ENCODE results near the gene DLX3. TPM values are rescaled to one million over a fixed set of nuclear protein-coding genes. Genes with fewer than 3 reads are reported as not detected.
A peak's percentile ranks its signal among the peaks of the same experiment; 100 is the strongest.

DLX3 gene
- total RNA-seq, 1 experiment from 2014 or later: 1.2 TPM

- no peaks in the 10 kb centered on the region for H4K20me1 ChIP-seq (ENCODE audit: insufficient read depth)
- no peak overlapping the region for H3K4me3 ChIP-seq
- peak; percentile 77 to 85 for DNase-seq
- no peak overlapping the region; the same call in 1 of the 2 replicates for H3K27ac ChIP-seq
- intact Hi-C loops (cut with micrococcal nuclease; ENCODE audit: unreplicated experiment): no loop called here
- no peak overlapping the region for H2AFZ ChIP-seq
- H3K9me3 ChIP-seq (ENCODE audit: insufficient read depth, low read depth): no peaks in the 10 kb centered on the region
- CTCF ChIA-PET: interaction anchor here (0.6 to 0.7 kb wide), 2 partner anchors 60 to 101 kb away, joined by 3 to 4 read pairs; no protein-coding TSS in a partner anchor
- BruUV-seq (replicated peaks): no TSS peak
- POLR2A ChIA-PET (ENCODE audit: unreplicated experiment): interaction anchor here (0.5 to 0.6 kb wide), 2 partner anchors 19 to 1378 kb away, joined by 4 to 9 read pairs; no protein-coding TSS in a partner anchor
- no peaks in the 10 kb centered on the region for H3K79me2 ChIP-seq (ENCODE audit: low read depth)
- peak overlapping the region; percentile 55 for H3K4me2 ChIP-seq
- H3K4me1 ChIP-seq (replicated peaks; ENCODE audit: insufficient read depth): peaks cover 18% of the 10 kb centered on the region
- H3K9me2 ChIP-seq (ENCODE audit: insufficient read depth): no peaks in the 10 kb centered on the region
- TF ChIP-seq CTCF (conservative IDR thresholded peaks at IDR 0.05): no peak
- no peaks in the 10 kb centered on the region for H3K36me3 ChIP-seq (ENCODE audit: low read depth)
- peaks cover 7% of the 10 kb centered on the region for H3K27me3 ChIP-seq (ENCODE audit: insufficient read depth, low read depth)
- peaks cover 21% of the 10 kb centered on the region; the same call in 1 of the 2 replicates for H3F3A ChIP-seq (ENCODE audit: insufficient read depth, low read depth)
Measured at GRCh38 chr17:49959183-49959935, 35.7 kb downstream of the DLX3 start.

- no TSS peak for BruUV-seq (replicated peaks)
- ChIA-PET POLR2A (ENCODE audit: unreplicated experiment) (interaction anchor here (0.5 to 0.6 kb wide), 2 partner anchors 19 to 1379 kb away, joined by 4 to 9 read pairs; no protein-coding TSS in a partner anchor), CTCF (interaction anchor here (0.6 to 0.7 kb wide), 3 partner anchors 29 to 102 kb away, joined by 3 to 4 read pairs (median 3); no protein-coding TSS in a partner anchor)
- Histone ChIP-seq H3K9me2 (ENCODE audit: insufficient read depth) (no peaks in the 10 kb centered on the region), H3K4me2 (peak overlapping the region; percentile 55), H4K20me1 (ENCODE audit: insufficient read depth) (no peaks in the 10 kb centered on the region), H3K4me3 (no peak overlapping the region), H3K9me3 (ENCODE audit: insufficient read depth, low read depth) (no peaks in the 10 kb centered on the region), H3K27me3 (ENCODE audit: insufficient read depth, low read depth) (0 out of 2 replicates have a peak, but pooled peaks cover 1% of the 10 kb centered on the region), H3K36me3 (ENCODE audit: low read depth) (no peaks in the 10 kb centered on the region), H2AFZ (no peak overlapping the region), H3K79me2 (ENCODE audit: low read depth) (no peaks in the 10 kb centered on the region), H3F3A (ENCODE audit: insufficient read depth, low read depth) (peaks cover 21% of the 10 kb centered on the region; the same call in 1 of the 2 replicates), H3K27ac (peak overlapping the region; percentile 20; the same call in 1 of the 2 replicates), H3K4me1 (replicated peaks; ENCODE audit: insufficient read depth) (peaks cover 18% of the 10 kb centered on the region)
- TF ChIP-seq CTCF (conservative IDR thresholded peaks at IDR 0.05): no peak
- TF ChIP-seq EZH2 (IDR thresholded peaks at IDR 0.05; ENCODE audit: low read depth): no peak
- intact Hi-C loops (cut with micrococcal nuclease; ENCODE audit: unreplicated experiment): no loop called here
- no peak for DNase-seq
Measured at GRCh38 chr17:49958723-49959122, 36.3 kb downstream of the DLX3 start.

GRCh38 chr17:49957350-49957749, 37.7 kb downstream of the DLX3 start:
- Histone ChIP-seq H3K36me3 (ENCODE audit: low read depth) (no peaks in the 10 kb centered on the region), H3K9me2 (ENCODE audit: insufficient read depth) (no peaks in the 10 kb centered on the region), H3K4me2 (no peak overlapping the region), H3K27ac (no peak overlapping the region), H3K27me3 (ENCODE audit: insufficient read depth, low read depth) (no peaks in the 10 kb centered on the region), H3K79me2 (ENCODE audit: low read depth) (no peaks in the 10 kb centered on the region), H3K4me1 (replicated peaks; ENCODE audit: insufficient read depth) (peaks cover 18% of the 10 kb centered on the region), H3K4me3 (no peak overlapping the region), H3K9me3 (ENCODE audit: insufficient read depth, low read depth) (no peaks in the 10 kb centered on the region), H2AFZ (no peak overlapping the region), H4K20me1 (ENCODE audit: insufficient read depth) (no peaks in the 10 kb centered on the region), H3F3A (ENCODE audit: insufficient read depth, low read depth) (peaks cover 21% of the 10 kb centered on the region; the same call in 1 of the 2 replicates)
- intact Hi-C loops (cut with micrococcal nuclease; ENCODE audit: unreplicated experiment): no loop called here
- BruUV-seq (replicated peaks): no TSS peak
- TF ChIP-seq EZH2 (IDR thresholded peaks at IDR 0.05; ENCODE audit: low read depth) (no peak), CTCF (conservative IDR thresholded peaks at IDR 0.05) (no peak)
- CTCF ChIA-PET: no interaction called here
- no peak for DNase-seq
- POLR2A ChIA-PET (ENCODE audit: unreplicated experiment): no interaction called here

Data from PC-9 (cell line).